ENCODE data around the gene DDX52. TPM values are rescaled to one million over a fixed set of nuclear protein-coding genes. Genes with fewer than 3 reads are reported as not detected.
"Not testable (repeated sequence)": the region's sequence is repeated elsewhere in the genome, so short reads cannot be mapped to it uniquely, and the experiment has no call there.

The DDX52 gene
- total RNA-seq (2014; rRNA removed; shearing (Covaris generic); ENCODE audit: low replicate concordance) = 25.7 and 26.8 TPM in 2 replicates

DNA sequence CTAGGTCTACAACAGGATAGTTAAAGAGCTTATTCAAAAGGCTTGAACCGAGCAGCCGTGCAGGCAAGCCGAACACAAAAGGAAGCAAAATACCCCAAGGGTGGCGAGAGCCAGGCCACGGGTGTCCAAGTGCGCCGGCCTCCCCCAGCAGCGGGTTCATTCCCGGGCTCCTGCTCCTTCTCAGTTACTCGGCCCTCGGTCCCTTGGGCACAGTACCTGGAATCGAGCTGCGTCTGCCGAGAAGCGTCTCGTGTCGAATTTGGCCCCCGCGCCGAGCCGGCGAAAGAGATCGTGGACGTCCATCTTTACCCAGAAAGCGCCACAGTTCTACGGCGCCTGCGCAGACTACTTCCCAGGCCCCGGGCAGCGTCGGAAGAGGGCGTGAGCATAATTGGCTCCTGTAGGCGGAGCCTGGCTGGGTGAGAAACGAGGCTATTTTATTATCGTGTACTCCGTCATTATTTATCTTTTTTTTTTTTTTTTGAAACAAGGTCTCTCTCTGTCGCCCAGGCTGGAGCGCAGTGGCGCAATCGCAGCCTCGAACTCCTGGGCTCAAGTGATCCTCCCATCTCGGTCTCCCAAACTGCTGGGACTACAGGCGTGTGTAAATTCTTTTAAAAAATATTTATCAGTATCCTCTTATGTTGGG is at the start of gene DDX52:
Gene DDX52 (minus strand): TSS at position 329 of the 649 bp plus-strand sequence. CDS start 26 bp downstream, at position 303.
- Histone ChIP-seq H3K36me3 (peaks cover 30% of the 10 kb centered on the region), H3K9me3 (no peaks in the 10 kb centered on the region), H3K27me3 (no peaks in the 10 kb centered on the region), H3K4me3 (peak within 1 kb of the TSS; percentile 80)
- DNase-seq = peak; percentile 92

- no peaks in the 10 kb centered on the region for H3K9me3 ChIP-seq
- H3K27me3 ChIP-seq = no peaks in the 10 kb centered on the region
- DNase-seq = no peak
- H3K36me3 ChIP-seq = no peaks in the 10 kb centered on the region
- no peak overlapping the region for H3K4me3 ChIP-seq
Observed at GRCh38 chr17:37691807-37692206, 48.6 kb upstream of the DDX52 start.

GRCh38 chr17:37689317-37689716 is 46.1 kb upstream of the DDX52 start:
- Histone ChIP-seq H3K4me3 (no peak overlapping the region), H3K9me3 (no peaks in the 10 kb centered on the region), H3K36me3 (no peaks in the 10 kb centered on the region), H3K27me3 (no peaks in the 10 kb centered on the region)
- no peak for DNase-seq

- Histone ChIP-seq H3K36me3 (no peaks in the 10 kb centered on the region), H3K27me3 (no peaks in the 10 kb centered on the region), H3K9me3 (no peaks in the 10 kb centered on the region), H3K4me3 (no peak overlapping the region)
- no peak for DNase-seq
Observed at GRCh38 chr17:37683454-37683984, 40.3 kb upstream of the DDX52 start.

- DNase-seq = no peak
- Histone ChIP-seq H3K27me3 (no peaks in the 10 kb centered on the region), H3K4me3 (no peak overlapping the region), H3K9me3 (no peaks in the 10 kb centered on the region), H3K36me3 (no peaks in the 10 kb centered on the region)
Observed at GRCh38 chr17:37682007-37682406, 38.8 kb upstream of the DDX52 start.

- not testable (repeated sequence) for H3K36me3 ChIP-seq, DNase-seq, H3K4me3 ChIP-seq, H3K27me3 ChIP-seq, H3K9me3 ChIP-seq
Observed at GRCh38 chr17:37679995-37680394, 36.7 kb upstream of the DDX52 start.

- Histone ChIP-seq H3K36me3 (no peaks in the 10 kb centered on the region), H3K27me3 (no peaks in the 10 kb centered on the region), H3K4me3 (no peak overlapping the region), H3K9me3 (no peaks in the 10 kb centered on the region)
- no peak for DNase-seq
Observed at GRCh38 chr17:37678036-37678435, 34.8 kb upstream of the DDX52 start.

DNA sequence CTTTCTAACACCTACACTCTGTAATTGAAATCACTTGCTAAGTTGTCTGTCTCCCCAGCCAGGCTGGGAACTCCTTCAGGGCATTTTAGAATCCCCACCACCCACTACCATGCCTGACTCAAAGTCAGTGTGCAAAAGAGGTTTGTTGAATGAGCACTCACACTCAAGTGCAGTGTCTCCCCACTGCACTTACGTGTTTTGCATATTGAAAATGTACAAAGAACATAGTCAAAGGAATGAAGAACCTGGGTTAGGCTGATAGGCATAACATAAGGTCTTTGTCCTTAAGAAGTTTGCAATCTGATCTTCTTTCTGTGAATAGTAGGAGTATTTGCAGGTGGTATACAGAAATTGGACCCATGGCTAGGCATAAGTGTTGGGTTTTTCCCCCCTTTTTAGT is 33.8 kb upstream of the DDX52 start:
- no peaks in the 10 kb centered on the region for H3K27me3 ChIP-seq
- H3K4me3 ChIP-seq = no peak overlapping the region
- DNase-seq = no peak
- no peaks in the 10 kb centered on the region for H3K9me3 ChIP-seq
- no peaks in the 10 kb centered on the region for H3K36me3 ChIP-seq

DNA sequence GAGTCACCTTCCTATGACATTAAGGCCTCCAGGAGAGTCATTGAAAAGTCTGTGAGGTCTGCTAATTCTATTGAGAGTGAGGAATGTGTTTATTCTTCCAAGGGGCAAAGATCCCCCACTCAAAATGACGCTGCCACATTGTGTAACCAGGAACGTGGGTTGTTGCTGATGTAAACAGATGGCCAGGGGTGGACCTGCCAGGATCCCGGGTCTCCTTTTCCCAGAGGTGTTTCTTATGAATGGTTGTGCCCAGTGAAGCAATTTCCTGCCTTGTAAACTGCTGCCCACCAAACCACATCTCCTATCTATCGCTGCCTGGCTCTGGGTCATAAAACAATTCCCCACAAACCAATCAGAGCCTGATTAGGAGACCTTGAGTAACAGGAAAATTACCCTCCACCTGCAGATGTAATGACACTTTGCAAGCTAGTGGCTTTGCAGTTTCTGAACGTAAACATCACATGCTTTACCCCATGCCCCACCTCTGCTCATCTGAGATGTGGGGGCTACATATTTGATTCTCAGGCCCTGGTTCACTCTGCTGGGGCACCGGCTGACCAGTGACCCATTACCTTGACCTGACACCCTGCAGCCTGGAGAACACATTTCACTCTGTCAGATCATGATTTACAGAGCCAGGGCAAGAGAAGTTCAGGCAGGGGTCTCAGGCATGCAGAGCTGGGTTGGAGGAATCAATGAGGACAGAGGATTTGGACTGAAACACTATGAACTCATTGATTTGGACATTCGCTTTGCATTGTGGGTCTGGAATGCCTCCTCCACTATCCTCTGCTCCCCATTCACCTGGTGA is 33.1 kb upstream of the DDX52 start:
- no peaks in the 10 kb centered on the region for H3K27me3 ChIP-seq
- no peaks in the 10 kb centered on the region for H3K36me3 ChIP-seq
- no peaks in the 10 kb centered on the region for H3K9me3 ChIP-seq
- DNase-seq = no peak
- H3K4me3 ChIP-seq = no peak overlapping the region

GRCh38 chr17:37674511-37674910 is 31.3 kb upstream of the DDX52 start:
- Histone ChIP-seq H3K9me3 (no peaks in the 10 kb centered on the region), H3K27me3 (no peaks in the 10 kb centered on the region), H3K4me3 (no peak overlapping the region), H3K36me3 (no peaks in the 10 kb centered on the region)
- no peak for DNase-seq

GRCh38 chr17:37673386-37673785 is 30.1 kb upstream of the DDX52 start:
- DNase-seq = no peak
- Histone ChIP-seq H3K4me3 (no peak overlapping the region), H3K27me3 (no peaks in the 10 kb centered on the region), H3K9me3 (no peaks in the 10 kb centered on the region), H3K36me3 (no peaks in the 10 kb centered on the region)

DNA sequence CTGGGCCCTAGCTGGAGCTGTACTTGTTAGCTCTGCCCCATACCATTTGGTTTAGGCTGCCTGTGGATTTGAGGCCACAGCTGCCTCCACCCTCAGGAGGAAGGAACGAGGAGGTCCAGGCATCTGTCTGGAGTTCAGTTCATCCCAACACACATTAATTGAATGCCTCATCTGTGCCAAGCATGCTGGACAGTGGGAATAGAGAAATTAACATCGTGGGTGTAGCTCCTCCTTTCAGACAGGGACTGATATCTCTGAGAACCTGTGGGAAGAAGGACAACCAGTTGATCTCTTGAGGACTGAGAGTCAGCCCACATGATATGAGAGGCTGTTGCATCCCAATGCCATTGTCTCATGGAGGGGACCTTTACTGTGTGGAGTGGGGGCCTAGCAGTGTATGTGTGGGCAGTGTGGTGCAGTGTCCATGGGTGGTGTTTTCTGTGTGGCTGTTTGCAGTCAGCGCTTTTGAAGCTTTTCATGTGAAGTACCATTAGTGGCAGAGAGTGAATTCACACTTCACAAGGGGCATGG is 29.4 kb upstream of the DDX52 start:
- Histone ChIP-seq H3K36me3 (no peaks in the 10 kb centered on the region), H3K4me3 (no peak overlapping the region), H3K27me3 (no peaks in the 10 kb centered on the region), H3K9me3 (no peaks in the 10 kb centered on the region)
- no peak for DNase-seq

DNA sequence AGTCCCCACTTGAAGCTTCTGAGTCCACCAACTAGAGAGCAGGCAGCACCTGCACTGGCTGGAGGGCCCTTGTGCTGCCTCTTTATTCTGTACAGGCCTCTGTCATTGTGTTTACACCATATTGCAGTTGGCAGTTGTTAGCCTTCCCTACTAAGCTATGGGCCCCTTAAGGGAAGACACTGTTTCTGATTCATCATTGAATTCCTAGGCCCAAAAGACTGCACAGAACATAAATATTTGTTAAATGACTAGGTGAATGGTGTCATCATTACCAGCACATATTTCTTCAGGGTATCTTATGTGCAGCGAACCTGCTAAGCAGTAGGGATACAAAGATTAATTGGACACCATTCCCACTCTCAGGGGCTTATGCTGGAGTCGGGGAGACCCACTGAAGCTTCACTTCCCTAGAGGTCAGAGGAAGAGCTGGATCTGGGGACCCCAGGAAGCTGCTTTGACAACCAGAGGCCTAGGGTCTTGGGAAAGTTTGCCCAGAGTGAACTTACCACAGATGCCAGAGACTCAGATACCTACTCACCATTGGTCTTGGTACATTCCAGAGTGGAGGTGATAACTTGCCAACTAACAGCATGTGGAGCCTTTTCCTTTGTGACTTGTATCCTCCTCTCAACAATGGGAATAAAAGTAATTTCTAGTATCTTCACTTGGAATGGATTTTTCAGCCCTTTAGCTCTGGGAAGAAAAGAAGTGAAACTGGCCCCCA is 28.7 kb upstream of the DDX52 start:
- DNase-seq = peak; percentile 57
- no peaks in the 10 kb centered on the region for H3K27me3 ChIP-seq
- H3K36me3 ChIP-seq = no peaks in the 10 kb centered on the region
- H3K4me3 ChIP-seq = no peak overlapping the region
- no peaks in the 10 kb centered on the region for H3K9me3 ChIP-seq

DNA sequence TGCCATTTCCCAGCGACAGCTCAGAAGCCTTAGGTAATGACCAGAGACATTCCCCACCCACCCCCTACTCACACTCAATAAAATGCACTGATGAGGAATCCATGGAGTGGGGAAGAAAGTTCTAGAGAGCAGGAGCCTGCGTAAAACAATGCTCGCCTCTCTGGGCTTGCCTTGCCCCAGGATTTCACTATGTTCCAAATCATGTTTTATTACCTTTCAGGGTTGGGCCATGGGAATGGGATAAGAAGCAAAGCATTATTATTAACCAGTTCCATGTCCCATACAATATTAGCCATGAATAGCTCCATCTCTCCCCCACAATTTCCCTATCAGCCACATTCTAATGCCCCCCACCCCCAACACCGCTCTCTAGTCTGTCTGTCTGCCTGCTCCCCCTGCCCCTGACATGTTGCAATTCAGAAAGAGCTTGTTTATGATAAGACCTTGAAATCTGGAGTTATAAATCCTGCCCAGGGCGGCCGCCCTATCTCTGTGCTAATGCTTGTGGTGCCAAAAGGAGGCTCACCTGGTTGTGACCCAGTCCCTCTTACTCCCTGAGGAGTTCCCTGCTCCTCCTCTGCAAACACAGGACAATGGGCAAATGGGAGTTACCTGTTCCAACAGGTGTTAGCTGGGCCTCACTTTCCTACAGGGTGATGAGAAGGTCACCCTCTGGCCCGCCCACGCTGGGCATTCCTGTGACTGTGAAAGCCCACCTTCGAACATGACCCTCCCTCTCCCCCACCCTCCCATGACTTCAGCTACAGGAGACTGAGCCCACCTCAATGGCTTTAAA is 28.0 kb upstream of the DDX52 start:
- no peaks in the 10 kb centered on the region for H3K36me3 ChIP-seq
- no peak for DNase-seq
- no peaks in the 10 kb centered on the region for H3K9me3 ChIP-seq
- no peaks in the 10 kb centered on the region for H3K27me3 ChIP-seq
- H3K4me3 ChIP-seq = no peak overlapping the region

DNA sequence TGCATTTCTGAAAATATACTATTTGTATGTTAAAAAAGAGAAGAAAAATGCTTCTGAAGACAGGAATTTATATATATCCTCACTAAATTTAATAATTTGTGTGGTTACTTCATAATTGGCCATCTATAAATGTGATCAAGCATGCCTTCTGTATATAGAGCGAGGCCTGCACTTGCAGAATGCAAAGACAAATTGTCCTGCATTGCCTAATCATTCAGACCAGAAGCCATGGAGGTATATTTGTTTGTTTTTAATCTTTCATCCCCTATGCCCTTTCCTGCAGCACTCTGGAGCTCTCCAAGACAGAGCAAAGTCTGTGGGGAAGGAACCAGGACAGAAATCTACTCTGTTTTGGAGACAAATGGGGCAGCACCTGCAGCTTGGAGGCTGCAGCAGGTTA is 23.8 kb upstream of the DDX52 start:
- H3K36me3 ChIP-seq = no peaks in the 10 kb centered on the region
- no peak for DNase-seq

DNA sequence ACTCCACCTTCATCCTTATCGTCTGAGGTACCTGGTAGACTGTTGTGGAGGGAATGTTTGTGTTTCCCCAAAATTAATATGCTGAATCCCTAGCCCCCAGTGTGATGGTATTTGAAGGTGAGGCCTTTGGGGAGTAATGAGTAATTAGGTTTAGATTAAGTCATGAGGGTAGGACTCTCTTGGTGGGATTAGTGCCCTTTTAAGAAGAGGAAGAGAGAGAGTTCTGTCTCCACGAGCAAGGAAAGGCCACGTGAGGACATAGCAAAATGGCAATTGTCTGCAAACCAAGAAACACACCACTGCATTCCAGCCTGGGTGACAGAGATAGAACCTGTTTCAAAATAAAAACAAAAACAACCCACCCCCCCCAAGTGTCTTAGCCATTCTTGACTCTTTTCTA is 21.0 kb upstream of the DDX52 start:
- Histone ChIP-seq H3K9me3 (no peaks in the 10 kb centered on the region), H3K27me3 (no peaks in the 10 kb centered on the region), H3K36me3 (no peaks in the 10 kb centered on the region), H3K4me3 (no peak overlapping the region)
- no peak for DNase-seq

More for the DNA sequence above, 23.8 kb upstream of the DDX52 start:
- Histone ChIP-seq H3K4me3 (no peak overlapping the region), H3K9me3 (no peaks in the 10 kb centered on the region), H3K27me3 (no peaks in the 10 kb centered on the region)

All from MG63 (cell line).